HG03159 (cell line): ENCODE measurements around the gene SCGB1C1.
A peak's percentile ranks its signal among the peaks of the same experiment; 100 is the strongest.

Source experiments
- ATAC-seq: cut with Tn5 transposase; IDR thresholded peaks from one replicate; pipeline ENCODE4 v1.9.1; 2021; ENCODE audit warnings: mild to moderate bottlenecking, moderate library complexity; ENCODE audit not compliant: unreplicated experiment

SCGB1C1 gene

DNA sequence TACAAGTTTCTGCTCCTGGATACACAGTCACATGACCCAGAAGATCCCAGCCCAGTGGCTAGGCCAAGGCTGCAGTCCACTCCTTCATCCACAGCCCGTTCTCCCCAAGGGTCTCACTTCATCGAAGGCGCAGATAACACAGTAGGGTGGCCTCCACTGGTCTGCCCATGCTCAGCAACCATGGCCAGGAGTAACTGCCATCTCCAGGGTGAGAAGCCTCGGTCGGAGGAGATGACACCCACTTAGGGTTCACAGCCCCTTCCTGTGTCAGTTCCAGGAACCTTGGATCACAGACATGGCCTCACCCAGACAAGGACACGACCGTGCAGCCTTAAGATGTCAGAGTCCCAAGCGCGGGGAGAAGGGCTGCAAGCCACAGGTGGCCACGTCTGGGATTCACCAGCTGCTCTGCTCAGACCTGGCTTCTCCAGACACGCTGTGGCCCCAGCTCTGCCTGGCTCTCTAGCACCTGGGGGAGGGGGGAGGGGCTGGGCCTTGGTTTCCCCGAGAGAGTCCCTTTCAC, 11.8 kb downstream of the SCGB1C1 start:
- ATAC-seq: no peak

DNA sequence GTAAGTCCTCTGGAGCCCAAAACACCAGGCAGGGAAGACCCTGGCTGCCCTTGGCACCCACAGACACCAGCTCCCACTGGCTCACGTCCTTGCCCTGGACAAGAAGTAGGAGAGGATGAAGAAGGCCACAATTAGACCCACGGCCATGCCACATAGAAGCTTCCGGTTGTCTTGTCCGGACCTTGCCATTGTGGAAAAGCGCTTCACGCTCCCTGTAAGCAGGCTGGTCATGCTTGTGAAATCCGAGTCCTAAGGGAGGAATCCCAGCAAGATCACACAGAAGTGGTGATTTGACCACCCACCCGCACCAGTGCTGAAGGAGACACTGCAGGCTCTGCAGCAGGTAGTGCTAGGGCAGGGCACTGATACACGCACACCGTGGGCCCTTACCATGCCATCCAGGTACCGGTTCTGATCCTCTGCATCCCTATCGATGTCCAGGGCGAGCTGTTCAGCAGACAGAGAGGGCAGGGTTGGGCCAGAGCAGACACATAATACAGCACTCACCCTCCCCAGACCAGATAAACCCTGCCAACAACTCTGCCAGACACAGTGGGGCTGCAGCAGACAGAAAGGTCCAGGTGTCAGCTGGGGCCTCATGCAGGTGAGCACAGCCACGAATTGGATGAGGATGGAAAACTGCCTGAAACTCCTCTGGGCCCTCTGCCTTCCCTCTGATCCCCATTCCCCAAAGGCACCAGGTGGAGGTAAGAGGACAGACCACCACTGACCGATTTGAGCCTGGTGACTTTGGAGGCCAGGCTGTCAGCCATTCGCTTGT, 12.5 kb downstream of the SCGB1C1 start:
- no peak for ATAC-seq

DNA sequence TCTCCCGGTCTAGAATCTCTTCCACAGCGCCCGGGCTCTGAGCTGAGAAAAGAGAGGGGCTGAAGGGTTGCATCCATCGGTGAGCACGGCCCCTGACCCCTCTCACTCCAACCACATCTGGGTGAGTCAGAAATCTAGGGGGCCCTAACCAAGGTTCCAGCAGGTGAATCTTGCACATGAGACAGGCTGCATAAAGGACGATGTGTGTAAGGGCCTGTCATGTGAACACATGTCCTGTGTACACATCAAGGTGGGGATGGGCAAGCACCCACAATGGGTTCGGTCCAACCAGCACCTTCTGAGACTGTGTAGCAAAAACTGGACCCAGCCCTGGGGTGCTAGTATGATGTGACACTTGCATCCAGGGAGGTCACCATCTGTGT, 13.1 kb downstream of the SCGB1C1 start:
- ATAC-seq: no peak

DNA sequence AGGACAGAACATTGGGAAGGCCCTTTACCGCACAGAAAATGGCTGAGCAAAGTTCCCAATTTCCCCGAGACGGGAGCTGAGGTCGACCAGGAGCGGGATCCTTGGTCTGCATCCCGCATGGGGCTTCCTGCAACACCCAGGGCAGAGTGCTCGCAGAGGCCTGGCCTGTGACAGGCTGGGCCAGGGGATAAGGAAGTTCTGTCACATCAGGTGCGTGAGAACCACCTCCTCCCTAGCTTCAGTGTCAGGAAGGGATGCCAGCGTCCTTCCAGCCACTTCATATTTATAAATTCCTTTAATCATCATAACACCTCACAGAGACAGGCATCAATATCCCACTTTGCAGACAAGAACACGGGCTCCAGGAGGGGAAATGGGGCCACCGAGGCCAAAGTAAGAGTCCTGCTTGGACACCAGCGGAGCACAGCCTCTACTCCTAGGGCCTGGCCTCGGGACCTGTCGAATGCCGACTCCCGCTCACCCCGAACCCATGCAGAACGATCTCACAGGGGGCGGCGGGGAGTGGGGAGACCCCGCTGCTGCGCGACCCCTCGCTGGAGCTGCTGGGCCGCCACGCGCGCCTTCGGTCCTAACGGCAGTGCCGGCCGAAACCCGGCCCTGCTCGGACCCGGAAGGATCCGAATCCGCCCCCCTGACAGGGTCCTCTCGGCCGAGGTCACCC, 13.8 kb downstream of the SCGB1C1 start:
- ATAC-seq: peak; percentile 2

DNA sequence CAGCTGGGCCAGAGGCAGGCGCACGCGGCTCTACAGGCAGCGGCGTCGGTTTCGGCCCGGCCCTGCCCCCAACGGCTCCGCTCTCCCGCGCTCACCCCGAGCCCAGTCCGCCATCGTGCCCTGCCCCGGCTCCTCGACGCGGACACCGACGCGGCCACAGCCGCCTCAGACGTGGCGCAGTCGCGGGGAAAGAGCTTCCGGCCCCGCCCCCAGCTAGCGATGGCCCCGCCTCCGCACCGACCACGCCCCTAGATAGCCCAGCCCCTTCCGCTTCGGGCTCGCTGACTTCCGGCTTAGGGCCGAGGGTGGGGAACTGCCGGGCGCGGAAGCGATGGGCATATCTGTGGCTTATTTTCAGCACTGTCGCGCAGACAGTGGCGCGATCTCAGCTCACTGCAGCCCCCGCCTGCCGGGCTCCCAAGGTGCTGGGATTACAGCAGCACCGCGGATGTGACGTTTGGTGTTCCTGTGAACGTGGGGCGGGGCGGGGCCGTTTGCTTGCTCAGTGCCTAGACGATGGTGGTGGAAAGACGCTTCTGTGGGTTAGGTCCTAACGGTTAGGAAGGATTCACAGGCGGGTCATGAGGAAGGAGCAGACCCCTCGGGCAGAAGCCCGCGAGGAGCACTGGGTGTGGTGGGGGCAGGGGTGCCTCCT, 14.5 kb downstream of the SCGB1C1 start, which contains the start of the genes BET1L and RIC8A:
Gene BET1L, minus strand, starts transcription at position 192 of the 655 bp plus-strand sequence. Its CDS starts 78 bp downstream, at position 114.
Gene RIC8A, plus strand, starts transcription at position 501 of the 655 bp plus-strand sequence. CDS start 1,147 bp downstream, outside the sequence.
- peak; percentile 72 for ATAC-seq

DNA sequence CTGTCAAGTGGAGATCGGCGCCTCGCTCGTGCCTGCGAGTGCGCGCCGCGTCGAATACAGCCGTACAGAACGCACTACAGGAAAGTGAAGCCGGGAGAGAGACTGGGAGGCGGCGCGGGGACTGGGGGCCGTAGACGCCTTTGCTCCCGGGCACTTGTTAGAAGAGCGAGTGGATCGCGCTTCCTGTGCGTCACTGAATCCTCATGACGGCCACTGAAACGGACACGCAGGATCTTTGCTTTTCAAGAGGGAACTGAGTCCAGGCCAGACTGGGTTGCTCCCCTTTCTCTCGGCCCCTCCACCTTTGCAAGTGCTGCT, 14.9 kb downstream of the SCGB1C1 start:
- ATAC-seq: no peak

DNA sequence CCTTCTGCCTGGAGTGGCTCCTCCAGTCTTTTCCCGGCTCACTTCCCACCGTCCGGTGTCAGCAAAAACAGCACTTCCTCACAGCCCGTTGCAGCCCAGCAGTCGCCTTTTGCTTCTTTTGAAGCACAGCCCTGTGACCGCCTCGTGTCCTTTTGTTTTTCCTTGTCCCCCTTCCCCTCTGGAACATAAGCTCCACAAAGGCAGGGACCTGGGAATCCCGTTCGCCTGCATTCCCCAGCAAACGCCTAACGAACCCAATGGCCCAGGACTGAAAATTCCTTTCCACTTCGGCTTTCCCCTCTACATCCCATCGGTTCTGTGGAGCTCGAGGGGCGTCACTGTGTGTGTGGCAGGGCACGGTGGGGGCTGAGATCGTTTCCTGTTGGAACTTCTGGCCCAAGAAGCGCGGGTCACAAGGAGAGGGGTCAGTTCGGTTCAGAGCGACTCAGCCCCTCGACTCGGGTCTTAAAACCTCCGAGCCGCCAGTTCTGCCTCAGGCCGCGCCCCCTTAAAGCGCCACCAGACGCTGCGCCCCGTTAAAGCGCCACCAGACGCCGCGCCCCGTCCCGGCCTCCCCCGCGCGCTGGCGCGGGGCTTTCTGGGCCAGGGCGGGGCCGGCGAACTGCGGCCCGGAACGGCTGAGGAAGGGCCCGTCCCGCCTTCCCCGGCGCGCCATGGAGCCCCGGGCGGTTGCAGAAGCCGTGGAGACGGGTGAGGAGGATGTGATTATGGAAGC, 15.5 kb downstream of the SCGB1C1 start:
- ATAC-seq: peak; percentile 38

DNA sequence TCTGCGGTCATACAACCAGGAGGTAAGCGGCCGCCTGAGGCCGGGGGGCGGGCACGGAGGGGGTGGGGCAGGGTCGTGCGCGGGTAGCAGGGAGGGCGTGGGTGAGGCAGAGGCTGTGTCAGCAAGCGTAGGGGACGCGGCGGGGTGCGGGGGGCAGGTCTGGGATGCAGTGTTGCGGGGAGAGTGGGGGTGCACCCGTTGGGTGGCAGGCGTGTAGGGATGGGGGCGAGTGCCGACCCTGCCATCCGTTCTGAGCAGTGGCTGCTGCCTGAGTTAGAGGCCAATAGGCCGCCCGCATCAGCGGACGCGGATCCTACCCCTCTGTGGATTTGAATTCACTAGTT, 16.0 kb downstream of the SCGB1C1 start:
- no peak for ATAC-seq

DNA sequence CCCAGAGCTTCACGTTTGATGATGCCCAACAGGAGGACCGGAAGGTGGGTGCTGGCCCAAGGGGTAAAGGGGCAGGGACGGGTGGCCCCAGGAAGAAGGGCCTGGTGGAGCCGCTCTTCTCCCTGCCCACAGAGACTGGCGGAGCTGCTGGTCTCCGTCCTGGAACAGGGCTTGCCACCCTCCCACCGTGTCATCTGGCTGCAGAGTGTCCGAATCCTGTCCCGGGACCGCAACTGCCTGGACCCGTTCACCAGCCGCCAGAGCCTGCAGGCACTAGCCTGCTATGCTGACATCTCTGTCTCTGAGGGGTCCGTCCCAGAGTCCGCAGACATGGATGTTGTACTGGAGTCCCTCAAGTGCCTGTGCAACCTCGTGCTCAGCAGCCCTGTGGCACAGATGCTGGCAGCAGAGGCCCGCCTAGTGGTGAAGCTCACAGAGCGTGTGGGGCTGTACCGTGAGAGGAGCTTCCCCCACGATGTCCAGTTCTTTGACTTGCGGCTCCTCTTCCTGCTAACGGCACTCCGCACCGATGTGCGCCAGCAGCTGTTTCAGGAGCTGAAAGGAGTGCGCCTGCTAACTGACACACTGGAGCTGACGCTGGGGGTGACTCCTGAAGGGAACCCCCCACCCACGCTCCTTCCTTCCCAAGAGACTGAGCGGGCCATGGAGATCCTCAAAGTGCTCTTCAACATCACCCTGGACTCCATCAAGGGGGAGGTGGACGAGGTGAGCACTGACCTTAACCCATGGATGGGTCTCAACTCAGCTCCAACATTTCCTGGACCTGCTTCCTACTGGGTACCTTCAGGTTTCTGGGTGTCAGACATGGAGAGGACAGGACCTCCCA, 16.6 kb downstream of the SCGB1C1 start:
- ATAC-seq: no peak

DNA sequence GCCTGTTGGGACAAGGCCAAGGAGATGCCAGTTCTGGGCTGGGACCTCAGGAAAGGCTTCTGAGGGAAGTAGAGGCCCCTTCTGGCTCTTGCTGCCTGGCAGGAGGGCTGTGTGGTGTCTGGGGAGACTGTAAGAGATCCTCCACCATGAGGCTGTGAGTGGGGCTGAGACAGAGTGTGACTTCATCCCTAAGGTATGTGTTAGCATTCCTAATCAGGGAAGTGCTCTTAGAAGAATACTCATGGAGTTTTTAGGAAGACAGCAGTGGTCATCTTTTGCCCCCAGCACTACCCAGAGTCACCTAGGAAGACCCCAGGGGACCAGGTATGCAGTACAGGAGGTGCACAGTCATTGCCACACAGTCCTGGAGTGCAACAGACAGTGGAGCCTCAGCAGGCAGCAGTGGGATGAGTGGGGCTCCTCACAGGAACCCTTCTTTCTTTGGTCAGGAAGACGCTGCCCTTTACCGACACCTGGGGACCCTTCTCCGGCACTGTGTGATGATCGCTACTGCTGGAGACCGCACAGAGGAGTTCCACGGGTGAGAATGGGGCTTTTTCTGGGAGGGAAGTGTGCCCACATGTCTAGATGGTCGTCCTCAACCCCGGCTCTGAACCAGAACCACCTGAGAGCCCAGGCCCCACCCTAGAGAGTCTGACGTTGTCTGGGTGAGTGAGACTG, 17.4 kb downstream of the SCGB1C1 start:
- no peak for ATAC-seq

DNA sequence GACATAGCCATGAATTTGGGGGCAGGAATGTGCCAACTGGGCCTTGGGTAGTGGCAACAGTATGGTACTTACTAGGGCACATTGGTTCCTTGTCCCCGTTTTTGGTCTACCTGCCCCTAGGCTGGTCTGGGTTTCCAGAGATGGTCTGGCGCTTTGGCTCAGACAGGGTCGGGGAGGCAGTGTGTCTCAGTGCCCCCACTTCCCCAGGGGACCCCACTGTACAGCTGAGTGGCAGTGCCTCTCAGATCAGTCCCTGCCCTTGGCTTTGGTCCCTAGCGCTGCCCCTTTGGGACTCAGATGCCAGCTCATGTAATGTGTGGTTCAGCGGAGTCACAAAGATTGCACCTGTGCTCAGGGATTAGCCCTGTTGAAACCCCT, 17.9 kb downstream of the SCGB1C1 start:
- no peak for ATAC-seq

DNA sequence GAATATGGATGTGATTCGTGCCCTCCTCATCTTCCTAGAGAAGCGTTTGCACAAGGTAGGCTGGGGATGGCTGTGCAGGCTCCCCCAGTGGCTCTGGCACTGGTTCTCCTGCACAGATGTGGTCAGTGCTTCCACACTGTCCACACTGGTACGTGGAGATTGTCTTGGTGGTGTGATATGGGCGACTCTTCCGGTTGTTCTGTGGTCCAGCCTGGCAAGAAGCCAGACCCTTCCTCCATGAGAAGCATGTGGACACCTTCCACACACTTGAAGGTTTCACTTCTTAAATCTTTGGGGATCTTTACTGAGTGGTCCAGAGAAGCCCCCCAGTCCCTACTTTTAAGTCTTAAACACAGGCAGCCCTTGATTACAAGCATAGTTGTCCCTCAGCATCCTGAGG, 18.4 kb downstream of the SCGB1C1 start:
- no peak for ATAC-seq

DNA sequence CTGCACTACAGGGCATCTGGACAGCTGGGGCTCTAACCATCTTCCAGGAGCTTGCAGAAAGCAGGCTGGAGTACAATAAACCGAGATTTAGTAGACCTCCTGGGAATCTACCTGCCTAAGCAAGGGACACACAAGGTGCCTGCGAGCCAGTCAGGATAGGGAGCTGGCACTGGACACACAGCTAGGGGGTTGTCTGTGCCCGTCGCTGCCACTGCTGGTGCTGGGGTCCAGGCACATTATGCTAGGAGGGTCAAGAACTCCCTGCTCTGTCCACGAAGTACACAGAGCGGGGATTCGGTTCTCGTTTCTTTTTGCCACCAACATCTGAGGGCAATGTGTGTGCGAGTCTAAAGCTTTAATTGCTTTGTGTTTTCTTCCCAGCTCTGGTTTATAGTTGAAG, 18.9 kb downstream of the SCGB1C1 start:
- no peak for ATAC-seq

DNA sequence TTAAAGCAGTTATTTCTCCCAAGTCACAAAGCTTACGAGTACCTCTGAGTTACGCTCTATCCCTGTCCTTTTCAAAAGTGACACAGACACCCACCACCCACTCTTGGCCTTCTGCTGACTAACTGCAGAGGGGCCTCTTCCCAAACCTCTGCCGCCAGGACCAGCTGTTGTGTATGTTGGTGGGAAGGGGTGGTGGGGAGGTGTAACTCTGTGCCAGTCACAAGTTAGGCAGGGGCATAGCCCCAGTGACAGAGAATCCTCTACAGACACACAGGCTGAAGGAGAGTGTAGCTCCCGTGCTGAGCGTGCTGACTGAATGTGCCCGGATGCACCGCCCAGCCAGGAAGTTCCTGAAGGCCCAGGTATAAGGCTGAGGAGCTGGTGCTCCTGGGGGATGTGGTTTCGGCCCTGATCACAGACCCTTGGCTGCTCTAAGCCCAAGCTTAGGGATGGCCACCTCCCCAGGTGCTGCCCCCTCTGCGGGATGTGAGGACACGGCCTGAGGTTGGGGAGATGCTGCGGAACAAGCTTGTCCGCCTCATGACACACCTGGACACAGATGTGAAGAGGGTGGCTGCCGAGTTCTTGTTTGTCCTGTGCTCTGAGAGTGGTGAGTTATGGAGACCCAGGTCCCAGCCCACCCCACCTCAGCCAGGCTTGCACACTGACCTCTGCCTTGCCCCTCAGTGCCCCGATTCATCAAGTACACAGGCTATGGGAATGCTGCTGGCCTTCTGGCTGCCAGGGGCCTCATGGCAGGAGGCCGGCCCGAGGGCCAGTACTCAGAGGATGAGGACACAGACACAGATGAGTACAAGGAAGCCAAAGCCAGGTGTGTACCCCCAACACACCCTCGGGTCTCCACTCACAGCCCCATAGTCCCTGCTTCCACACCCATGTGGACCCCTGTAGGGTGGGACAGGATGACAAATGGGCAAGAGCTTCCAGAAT, 19.5 kb downstream of the SCGB1C1 start:
- ATAC-seq: no peak

DNA sequence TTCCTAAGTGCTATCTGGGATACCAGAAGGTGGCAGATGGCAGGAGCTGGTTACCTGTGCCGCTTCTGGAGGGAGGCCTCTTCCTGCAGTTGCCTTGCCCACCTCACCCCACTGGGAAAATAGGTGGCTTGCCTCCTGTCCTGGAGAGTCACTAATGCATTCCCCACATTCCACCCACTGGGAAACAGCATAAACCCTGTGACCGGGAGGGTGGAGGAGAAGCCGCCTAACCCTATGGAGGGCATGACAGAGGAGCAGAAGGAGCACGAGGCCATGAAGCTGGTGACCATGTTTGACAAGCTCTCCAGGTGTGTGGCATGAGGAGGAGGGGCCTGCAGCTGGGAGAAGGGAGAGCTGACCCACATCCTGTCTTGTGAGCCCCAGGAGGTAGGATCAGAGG, 20.2 kb downstream of the SCGB1C1 start:
- ATAC-seq: no peak

DNA sequence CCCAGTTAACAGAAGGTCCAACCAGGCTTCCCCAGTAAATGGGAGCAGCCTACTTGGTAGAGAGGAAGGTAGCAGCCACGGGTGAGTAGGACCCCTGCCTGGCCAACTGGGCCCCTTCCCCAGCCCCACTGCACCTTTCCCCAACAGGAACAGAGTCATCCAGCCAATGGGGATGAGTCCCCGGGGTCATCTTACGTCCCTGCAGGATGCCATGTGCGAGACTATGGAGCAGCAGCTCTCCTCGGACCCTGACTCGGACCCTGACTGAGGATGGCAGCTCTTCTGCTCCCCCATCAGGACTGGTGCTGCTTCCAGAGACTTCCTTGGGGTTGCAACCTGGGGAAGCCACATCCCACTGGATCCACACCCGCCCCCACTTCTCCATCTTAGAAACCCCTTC, 21.2 kb downstream of the SCGB1C1 start:
- ATAC-seq: no peak

DNA sequence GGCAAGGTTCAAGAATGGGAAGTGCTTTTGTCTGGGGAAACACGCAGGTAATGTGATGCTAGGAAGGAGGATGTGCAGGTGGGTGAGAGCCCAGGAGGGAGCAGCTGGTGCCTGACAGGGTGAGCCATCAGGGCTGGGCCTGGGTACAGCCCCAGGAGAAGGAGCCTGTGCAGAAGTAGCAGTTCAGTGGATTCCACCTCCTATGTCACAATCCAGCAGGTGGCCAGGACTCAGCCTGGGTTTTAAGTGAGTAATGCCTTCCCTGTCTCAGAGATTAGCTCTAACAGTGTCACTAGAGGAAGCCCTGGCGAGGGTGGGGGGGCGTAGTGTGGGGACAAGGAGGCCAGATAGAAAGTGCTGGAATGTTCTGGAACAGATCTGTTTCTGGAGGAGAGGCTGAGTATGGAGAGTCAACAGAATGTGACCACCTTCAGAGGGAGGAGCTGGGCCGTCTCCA, 22.7 kb downstream of the SCGB1C1 start:
- ATAC-seq: no peak
